Fibroblast of skin of right quadriceps (primary cell): ENCODE results near the gene TDRD9.

Experiments
- DNase-seq: peaks from one replicate; pipeline ENCODE4 v3.0.0-alpha.2; 2013

TDRD9 gene

DNA sequence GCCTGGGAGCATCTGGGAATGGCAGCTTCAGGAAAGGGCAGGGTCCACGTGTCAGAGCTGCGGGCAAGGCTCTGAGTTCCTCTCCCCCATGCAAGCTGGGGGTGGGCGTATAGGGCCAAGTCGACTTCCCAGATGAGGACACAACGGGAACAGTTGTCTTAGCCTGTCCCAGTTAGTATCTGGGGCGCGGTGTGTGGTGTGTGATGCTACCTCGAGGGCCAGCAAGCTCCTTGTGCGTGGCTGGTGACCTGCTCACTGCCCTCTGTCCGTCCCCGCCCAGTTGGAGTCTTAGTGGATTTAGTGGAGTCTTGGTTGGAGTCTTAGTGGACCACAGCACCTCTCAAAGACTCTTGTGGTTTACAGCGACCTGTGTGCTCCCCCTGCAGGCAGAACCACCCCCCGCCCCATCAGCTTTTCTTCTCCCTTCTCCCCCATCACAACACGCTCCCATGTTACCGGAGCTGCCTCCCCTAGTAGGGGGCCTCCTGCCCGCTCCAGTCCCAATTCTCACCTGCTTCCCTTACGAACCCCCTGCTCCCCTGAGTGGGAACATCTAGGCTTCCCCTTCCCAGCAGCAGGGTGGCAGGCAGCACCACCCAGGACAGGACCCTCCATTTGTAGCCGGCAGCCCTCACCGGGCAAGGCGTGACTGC, 165.9 kb downstream of the TDRD9 start:
- DNase-seq: no peak

DNA sequence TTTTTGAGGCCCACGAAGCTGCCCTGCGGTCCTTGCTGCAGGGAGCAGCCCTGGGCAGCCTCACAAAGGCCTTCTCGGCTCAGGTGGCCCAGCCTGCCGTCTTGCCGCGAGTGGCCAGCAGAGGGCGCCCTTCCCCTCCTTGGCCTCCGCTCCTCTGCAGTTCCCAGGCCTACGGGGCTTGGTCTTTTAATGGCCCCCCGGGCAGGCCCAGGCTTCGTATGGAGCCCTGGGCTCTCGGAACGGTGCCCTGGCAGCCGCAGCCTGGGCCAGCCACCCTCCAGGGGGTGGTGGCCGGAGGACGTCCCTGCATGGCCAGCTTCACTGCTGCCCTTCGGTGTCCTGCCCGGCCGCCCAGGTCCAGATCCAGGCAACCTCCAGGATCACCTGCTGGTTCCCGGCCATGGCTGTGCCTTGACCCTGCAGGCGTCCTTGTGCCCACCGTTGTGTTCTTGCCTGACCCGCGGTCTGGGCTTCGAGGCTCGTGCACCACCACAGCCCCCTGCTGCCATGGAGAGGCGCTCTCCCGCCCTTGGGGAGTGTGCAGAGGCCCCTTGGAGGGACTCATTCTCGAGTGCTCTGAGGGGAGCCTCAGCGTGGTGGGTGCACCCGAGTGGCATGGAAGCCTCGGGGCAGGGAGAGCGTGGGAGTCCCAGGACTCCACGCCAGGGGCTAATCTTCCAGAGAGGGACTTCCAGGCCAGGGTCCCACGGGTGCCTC, 166.6 kb downstream of the TDRD9 start:
- peak; percentile 20 for DNase-seq

DNA sequence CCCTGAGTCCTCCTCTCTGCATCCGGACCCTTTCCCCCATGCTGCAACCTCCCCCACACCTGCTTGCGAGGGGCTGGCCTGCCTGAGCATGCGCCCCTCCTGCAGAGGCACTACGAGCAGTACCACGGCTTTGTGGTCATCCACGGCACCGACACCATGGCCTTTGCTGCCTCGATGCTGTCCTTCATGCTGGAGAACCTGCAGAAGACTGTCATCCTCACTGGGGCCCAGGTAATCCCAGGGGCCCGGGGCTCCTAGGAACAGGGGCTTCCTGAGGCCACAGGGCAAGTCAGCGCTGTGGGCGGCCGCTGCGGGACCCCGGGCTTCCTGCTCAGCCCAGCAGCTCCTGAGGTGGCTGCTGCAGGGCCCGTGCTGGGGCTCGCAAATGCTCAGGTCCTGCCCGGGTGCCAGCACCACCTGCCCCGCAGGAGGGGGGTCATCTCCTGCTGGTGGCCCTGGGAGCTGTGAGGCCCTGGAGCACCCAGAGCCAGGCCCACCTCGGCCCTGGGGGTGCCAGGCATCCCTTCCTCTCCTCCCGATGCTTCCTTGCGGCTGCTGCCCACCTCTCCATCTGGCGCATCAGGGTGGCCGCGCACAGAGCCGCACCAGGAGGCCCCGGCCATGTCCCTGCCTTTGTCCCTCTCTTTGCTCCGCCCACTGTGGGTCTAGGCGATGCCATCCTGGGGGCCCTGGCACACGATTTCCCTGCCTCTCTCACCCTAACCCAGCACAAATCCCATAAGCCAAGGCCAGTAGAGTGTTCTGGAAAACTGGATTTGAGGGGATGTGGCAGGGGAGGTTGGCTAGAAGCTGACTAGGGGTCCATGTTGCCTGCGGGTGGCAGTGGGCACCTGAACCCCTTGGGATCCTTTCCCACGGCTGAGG, 167.4 kb downstream of the TDRD9 start:
- DNase-seq: no peak

DNA sequence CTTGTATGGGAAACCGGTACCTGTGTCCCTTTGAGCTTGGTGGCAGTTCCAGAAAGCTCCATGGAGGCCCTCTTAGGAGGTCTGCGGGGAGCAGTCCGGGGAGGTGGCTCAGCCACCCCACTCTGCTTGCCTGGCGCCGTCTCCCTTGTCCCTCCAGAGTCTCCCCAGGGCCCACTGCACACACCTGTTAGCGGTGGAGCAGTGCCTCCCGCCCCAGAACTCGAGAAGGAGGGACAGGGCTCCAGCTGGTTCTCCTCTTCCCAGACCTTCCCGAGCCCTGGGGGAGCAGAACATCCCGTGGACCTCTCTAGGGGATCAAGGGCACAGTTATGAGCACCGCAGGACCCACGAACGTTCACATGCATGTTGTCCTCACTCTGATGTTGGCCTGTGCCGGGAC, 168.1 kb downstream of the TDRD9 start:
- no peak for DNase-seq

DNA sequence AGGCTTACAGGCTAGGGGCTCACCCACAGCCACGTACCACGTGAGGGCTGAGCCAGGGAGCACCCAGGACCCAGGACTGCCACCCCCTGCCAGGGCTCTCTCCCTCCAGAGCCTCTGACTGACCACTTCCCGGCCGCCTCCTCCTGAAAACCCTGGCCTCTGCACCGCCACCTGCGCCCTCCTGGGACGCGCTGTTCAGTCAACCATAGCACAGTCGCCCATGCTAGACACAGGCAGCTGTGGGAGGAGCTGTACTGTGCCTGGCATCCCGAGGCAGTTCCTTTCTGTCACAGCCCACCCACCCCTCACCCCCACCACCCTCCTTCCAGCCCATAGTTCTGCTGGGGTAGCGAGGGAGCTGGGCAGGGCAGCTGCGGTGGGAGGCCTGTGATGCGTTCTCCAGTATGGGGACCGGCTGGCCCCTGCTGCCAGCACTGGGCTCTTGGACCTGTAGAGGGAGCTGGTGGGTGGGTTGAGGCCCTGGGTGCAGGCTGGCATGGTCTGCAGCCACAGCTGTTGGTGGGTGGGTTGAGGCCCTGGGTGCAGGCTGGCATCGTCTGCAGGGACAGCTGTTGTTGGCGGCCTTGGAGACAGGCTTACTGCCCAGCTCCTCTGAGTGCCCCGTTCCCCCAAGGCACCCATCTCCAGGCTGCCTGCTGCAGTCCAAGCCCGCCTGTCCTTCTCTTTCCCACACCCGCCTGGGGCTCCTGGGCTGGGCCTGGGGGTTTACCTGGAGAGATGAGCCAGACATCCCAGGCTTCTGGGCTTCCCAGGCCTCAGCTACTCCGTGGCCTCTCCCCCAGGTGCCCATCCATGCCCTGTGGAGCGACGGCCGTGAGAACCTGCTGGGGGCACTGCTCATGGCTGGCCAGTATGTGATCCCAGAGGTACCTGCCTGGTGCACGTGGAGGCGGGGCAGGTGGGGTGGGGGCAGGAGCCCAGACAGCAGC, 168.8 kb downstream of the TDRD9 start:
- DNase-seq: no peak

DNA sequence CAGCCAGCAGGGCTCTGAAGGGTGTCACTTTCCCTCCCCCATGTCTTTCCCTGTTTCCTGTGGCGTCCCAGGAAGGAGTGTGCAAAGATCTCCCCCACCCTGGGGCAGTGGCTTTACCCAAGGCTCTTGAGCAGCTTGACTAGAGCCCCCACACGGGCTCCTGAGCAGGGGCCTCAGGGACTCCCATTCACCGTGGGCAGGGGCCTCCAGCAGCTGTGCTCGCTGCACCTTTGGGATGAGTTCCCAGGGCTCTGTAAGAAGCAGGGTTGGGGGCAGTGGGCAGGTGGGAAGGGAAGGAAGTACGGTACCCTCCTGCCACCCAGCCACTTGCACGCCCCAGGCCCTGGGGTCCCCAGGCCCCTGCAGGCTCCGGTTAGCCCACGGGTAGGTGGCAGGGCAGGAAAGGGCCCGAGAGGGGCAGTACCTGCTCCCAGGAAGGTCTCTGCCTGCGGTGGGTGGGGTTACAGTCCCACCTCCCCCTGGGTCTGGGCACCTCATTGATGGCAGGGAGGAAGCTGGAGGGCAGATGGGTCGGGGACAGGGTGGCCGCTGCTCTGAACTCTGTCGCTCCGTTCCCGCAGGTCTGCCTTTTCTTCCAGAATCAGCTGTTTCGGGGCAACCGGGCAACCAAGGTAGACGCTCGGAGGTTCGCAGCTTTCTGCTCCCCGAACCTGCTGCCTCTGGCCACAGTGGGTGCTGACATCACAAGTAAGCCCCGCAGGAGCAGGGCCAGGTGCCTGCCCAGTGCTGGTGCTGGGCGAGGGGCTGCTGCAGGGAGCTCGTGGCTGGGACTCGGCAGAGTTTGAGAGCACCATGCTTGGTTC, 170.2 kb downstream of the TDRD9 start:
- no peak for DNase-seq

DNA sequence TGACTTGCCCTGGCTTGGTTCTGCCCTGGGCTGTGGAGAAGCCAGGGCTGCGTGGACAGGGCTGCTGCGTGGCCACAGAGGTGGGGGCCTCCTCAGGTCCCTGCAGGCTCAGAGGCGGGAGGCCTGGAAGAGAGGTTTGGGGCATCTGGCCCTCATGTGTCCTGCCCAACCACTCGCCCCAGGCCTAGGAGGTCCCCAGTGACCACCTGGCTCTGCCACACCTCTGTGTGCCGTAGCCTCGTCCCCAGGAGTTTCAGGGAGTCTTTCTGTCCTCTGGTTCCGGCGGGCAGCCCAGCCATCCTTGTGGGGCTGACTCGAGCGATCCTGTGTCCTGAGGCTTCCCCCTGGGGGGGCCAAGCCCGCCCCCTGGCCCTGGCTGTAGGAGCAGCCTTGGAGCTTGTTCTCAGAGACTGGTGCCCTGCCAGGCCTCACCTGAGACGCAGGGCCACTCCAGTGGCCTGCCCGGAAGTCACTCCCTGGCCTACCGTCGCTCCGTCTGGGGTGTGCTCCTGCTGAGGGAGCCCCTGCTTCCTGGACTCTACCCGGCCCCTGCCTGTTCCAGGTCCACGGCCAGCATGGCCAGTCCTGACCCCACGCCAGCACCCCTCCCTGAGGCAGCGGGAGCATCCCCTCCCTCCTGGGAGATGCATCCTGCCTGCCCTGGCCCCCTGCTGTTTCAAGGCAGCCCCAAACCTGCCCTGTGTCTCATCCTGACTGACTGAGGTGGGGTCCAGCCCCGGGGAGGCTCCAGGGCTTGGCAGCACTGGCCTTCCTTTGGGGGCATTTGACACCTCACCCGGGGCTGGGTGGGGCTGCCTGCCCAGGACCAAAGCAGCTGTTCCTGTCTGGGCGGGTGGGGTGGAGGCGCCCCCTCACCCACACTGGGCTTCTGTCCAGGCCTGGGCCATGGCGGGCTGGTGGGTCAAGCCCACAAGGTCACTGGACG, 171.1 kb downstream of the TDRD9 start:
- no peak for DNase-seq

DNA sequence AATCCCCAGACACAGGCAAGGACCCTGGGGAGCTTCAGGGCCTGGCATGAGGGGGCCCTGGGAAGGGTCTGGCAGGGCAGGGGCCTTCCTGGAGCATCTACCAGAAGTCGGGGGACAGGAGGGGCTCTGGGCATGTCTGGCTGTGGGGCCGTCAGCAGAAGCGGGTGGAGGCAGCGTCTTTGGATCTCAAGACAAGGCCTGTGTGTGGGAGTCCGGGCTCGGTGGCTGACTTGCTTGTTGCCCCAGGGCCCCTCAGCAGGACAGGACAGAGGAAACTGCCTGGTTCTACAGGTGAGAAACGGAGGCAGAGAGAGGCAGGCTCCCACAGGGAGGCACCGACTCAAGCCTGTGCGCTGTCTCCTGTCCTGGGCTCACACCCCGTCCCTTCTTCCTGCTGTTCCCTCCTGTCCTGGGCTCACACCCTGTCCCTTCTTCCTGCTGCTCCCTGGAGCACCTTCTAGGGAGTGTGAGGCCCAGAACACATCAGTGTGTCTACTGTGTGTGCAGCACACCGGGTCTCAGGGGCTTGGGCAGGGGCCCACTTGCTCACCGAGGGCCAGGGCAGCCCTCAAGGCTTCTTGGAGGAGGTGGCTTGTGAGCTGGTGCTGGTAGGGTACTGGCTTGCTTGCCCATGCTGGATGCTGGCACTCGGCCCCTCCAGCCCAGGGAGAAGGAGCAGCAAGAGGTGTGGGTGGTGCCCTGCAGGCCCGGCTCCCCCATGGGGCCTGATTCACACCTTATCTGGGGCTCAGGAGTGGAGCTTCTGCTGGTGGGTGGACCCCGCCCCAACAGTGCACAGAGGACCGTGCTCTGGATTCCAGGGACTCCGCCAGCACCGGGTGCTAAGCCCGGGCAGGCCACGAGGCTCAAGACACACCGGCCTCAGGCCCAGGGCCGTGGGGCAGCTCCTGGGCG, 172.2 kb downstream of the TDRD9 start:
- DNase-seq: no peak

DNA sequence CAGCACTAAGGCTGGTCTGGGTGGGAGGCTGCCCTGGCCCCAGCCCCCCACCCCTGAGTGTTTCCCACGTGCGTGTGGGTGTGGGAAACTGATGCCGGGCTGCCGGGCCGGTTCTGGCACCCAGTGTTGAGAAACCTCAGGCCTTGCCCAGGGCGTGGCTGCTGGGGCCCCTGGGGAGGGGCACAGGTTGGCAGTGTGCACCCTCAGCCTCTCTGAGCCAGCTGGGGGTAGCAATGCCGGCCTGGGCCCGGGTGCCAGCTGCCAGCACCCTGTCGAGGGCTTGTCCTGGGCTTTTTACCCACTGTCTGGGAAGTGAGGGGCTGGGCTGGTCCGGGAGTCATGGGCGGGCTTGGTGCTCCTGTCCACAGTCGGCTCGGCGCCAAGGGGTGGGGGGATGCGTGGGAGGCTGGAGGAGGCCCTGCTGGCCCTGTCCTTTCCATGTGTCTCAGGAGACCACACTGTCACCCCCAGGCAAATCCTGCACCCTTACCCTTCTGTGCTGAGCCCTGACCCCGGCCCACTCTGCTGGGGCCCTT, 172.9 kb downstream of the TDRD9 start:
- DNase-seq: no peak

DNA sequence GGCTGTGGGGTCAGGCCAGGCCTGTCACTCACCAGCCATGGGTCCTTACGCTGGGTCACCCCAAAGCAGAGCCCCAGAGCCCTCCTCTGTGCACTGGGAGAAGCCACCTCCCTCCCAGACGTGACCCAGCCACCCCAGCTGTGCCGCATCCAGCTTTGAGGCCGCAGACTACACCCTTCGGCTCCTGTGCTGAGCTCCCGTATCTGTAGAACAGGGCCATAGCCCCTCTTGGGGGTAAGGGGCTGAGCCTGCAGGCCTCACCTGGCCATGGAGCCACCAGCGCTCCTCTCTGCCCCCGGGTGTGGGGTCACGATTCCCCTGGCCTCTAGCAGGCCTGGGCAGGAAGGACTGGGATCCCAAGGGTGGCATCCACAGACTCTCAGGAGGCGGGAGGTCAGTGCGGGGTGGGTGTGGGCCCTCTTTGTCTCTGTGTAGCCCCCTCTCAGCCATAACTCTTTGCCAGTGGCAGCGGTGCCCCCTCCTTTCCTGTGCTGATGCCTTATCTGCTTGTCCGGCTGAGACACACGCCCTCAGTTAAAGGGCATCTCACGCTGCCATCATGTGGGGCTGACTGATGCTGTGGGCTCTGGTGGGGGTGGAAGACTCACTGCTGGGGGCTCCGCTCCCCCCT, 173.5 kb downstream of the TDRD9 start:
- DNase-seq: no peak
